Stimulated activated naive CD8-positive, alpha-beta T cell treated with anti-CD3 and anti-CD28 coated beads, Interleukin-15, Interleukin-2, amounts not matched to agents 100 ng/mL and 50 ng/mL, for 24 hours (primary cell): Measurements from ENCODE around the gene PDZD4.

ENCODE experiments used
- H3K27ac Mint-ChIP-seq: one replicate; pipeline ENCODE4 v1.8.0; 2021; ENCODE audit warnings: mild to moderate bottlenecking, mixed read lengths
- H3K27me3 Mint-ChIP-seq: one replicate; pipeline ENCODE4 v1.8.0; 2021; ENCODE audit warnings: mixed read lengths
- H3K36me3 Mint-ChIP-seq: one replicate; pipeline ENCODE4 v1.8.0; 2021; ENCODE audit warnings: low read depth, mixed read lengths
- H3K4me1 Mint-ChIP-seq: one replicate; pipeline ENCODE4 v1.8.0; 2021; ENCODE audit warnings: low read depth, mixed read lengths
- H3K4me3 Mint-ChIP-seq: one replicate; pipeline ENCODE4 v1.8.0; 2021; ENCODE audit warnings: mild to moderate bottlenecking, mixed read lengths
- H3K9me3 Mint-ChIP-seq: one replicate; pipeline ENCODE4 v1.8.0; 2021; ENCODE audit warnings: mixed read lengths

The PDZD4 gene

GRCh38 chrX:153797415-153798015, 32.8 kb downstream of the PDZD4 start:
- Mint-ChIP-seq H3K36me3 (peaks cover 11% of the 10 kb centered on the region), H3K4me3 (no peak overlapping the region), H3K9me3 (no peaks in the 10 kb centered on the region), H3K4me1 (peaks cover 21% of the 10 kb centered on the region), H3K27me3 (no peaks in the 10 kb centered on the region), H3K27ac (no peak overlapping the region)

- Mint-ChIP-seq H3K4me3 (peak overlapping the region; percentile 93), H3K27me3 (no peaks in the 10 kb centered on the region), H3K36me3 (peaks cover 11% of the 10 kb centered on the region), H3K9me3 (no peaks in the 10 kb centered on the region), H3K27ac (peak overlapping the region; percentile 95), H3K4me1 (peaks cover 22% of the 10 kb centered on the region)
These were observed 35.2 kb downstream of the PDZD4 start for GRCh38 chrX:153794897-153795816.

- Mint-ChIP-seq H3K4me3 (peak within 1 kb of the TSS; percentile 93), H3K4me1 (peaks cover 22% of the 10 kb centered on the region), H3K36me3 (peaks cover 11% of the 10 kb centered on the region), H3K27ac (peak within 1 kb of the TSS; percentile 95), H3K27me3 (no peaks in the 10 kb centered on the region), H3K9me3 (no peaks in the 10 kb centered on the region)
These were observed 36.1 kb downstream of the PDZD4 start, which contains the start of the genes IDH3G and SSR4 for GRCh38 chrX:153794018-153794896. IDH3G (minus strand) TSS chrX:153794375; CDS start chrX:153794326, 49 bp downstream. SSR4 (plus strand) TSS chrX:153794668; CDS start chrX:153794688, 20 bp downstream.

GRCh38 chrX:153793291-153793690, 37.1 kb downstream of the PDZD4 start:
- Mint-ChIP-seq H3K36me3 (peaks cover 11% of the 10 kb centered on the region), H3K4me3 (peak overlapping the region; percentile 93), H3K27ac (peak overlapping the region; percentile 93), H3K9me3 (no peaks in the 10 kb centered on the region), H3K27me3 (no peaks in the 10 kb centered on the region), H3K4me1 (peaks cover 22% of the 10 kb centered on the region)

- no peaks in the 10 kb centered on the region for H3K9me3 Mint-ChIP-seq
These were observed 38.0 kb downstream of the PDZD4 start for GRCh38 chrX:153792368-153792767.

GRCh38 chrX:153791104-153791852, 39.1 kb downstream of the PDZD4 start:
- Mint-ChIP-seq H3K9me3 (no peaks in the 10 kb centered on the region), H3K27me3 (no peaks in the 10 kb centered on the region), H3K27ac (no peak overlapping the region), H3K36me3 (peaks cover 8% of the 10 kb centered on the region), H3K4me3 (no peak overlapping the region), H3K4me1 (peaks cover 13% of the 10 kb centered on the region)

More at GRCh38 chrX:153792368-153792767, 38.0 kb downstream of the PDZD4 start:
- no peaks in the 10 kb centered on the region for H3K27me3 Mint-ChIP-seq
- H3K4me3 Mint-ChIP-seq: peak overlapping the region; percentile 93
- H3K4me1 Mint-ChIP-seq: peaks cover 22% of the 10 kb centered on the region
- H3K36me3 Mint-ChIP-seq: peaks cover 7% of the 10 kb centered on the region
- H3K27ac Mint-ChIP-seq: no peak overlapping the region

GRCh38 chrX:153789654-153790053, 40.7 kb downstream of the PDZD4 start:
- Mint-ChIP-seq H3K27me3 (no peaks in the 10 kb centered on the region), H3K4me3 (no peak overlapping the region), H3K27ac (no peak overlapping the region), H3K4me1 (peaks cover 6% of the 10 kb centered on the region), H3K9me3 (no peaks in the 10 kb centered on the region), H3K36me3 (peaks cover 6% of the 10 kb centered on the region)

GRCh38 chrX:153786669-153787068, 43.7 kb downstream of the PDZD4 start:
- Mint-ChIP-seq H3K4me3 (no peak overlapping the region), H3K36me3 (peaks cover 6% of the 10 kb centered on the region), H3K9me3 (no peaks in the 10 kb centered on the region), H3K27ac (no peak overlapping the region), H3K4me1 (no peaks in the 10 kb centered on the region), H3K27me3 (no peaks in the 10 kb centered on the region)

- H3K9me3 Mint-ChIP-seq: no peaks in the 10 kb centered on the region
- no peaks in the 10 kb centered on the region for H3K27me3 Mint-ChIP-seq
- peaks cover 5% of the 10 kb centered on the region for H3K4me1 Mint-ChIP-seq
- H3K4me3 Mint-ChIP-seq: no peak overlapping the region
- H3K36me3 Mint-ChIP-seq: peaks cover 6% of the 10 kb centered on the region
- H3K27ac Mint-ChIP-seq: no peak overlapping the region
These were observed 45.9 kb downstream of the PDZD4 start for GRCh38 chrX:153784325-153784967.

GRCh38 chrX:153783378-153784013, 46.8 kb downstream of the PDZD4 start:
- H3K4me3 Mint-ChIP-seq: no peak overlapping the region
- no peaks in the 10 kb centered on the region for H3K9me3 Mint-ChIP-seq
- H3K27me3 Mint-ChIP-seq: no peaks in the 10 kb centered on the region
- H3K4me1 Mint-ChIP-seq: peaks cover 5% of the 10 kb centered on the region
- no peak overlapping the region for H3K27ac Mint-ChIP-seq
- H3K36me3 Mint-ChIP-seq: peaks cover 6% of the 10 kb centered on the region

- Mint-ChIP-seq H3K27ac (no peak overlapping the region), H3K27me3 (no peaks in the 10 kb centered on the region)
These were observed 47.5 kb downstream of the PDZD4 start for GRCh38 chrX:153782871-153783270.

GRCh38 chrX:153782313-153782712, 48.0 kb downstream of the PDZD4 start:
- no peak overlapping the region for H3K4me3 Mint-ChIP-seq
- H3K4me1 Mint-ChIP-seq: peaks cover 5% of the 10 kb centered on the region
- H3K36me3 Mint-ChIP-seq: peaks cover 6% of the 10 kb centered on the region
- no peaks in the 10 kb centered on the region for H3K9me3 Mint-ChIP-seq
- no peaks in the 10 kb centered on the region for H3K27me3 Mint-ChIP-seq
- no peak overlapping the region for H3K27ac Mint-ChIP-seq

More at GRCh38 chrX:153782871-153783270, 47.5 kb downstream of the PDZD4 start:
- H3K36me3 Mint-ChIP-seq: peaks cover 6% of the 10 kb centered on the region
- H3K4me1 Mint-ChIP-seq: peaks cover 5% of the 10 kb centered on the region
- H3K4me3 Mint-ChIP-seq: no peak overlapping the region
- no peaks in the 10 kb centered on the region for H3K9me3 Mint-ChIP-seq

- no peak overlapping the region for H3K4me3 Mint-ChIP-seq
- no peak overlapping the region for H3K27ac Mint-ChIP-seq
- no peaks in the 10 kb centered on the region for H3K27me3 Mint-ChIP-seq
- peaks cover 4% of the 10 kb centered on the region for H3K36me3 Mint-ChIP-seq
- no peaks in the 10 kb centered on the region for H3K9me3 Mint-ChIP-seq
- peaks cover 5% of the 10 kb centered on the region for H3K4me1 Mint-ChIP-seq
These were observed 48.8 kb downstream of the PDZD4 start for GRCh38 chrX:153781428-153782047.
